ENCODE results near the gene GPATCH4. TPM values are rescaled to one million over a fixed set of nuclear protein-coding genes. Genes with fewer than 3 reads are reported as not detected.

GPATCH4 gene
- total and polyA plus RNA-seq, 10 of the 15 experiments (the other 5 are each of a cell fraction or from before 2014, with no cell fraction given) = 35.5 to 111 (median 73.9) TPM

- H3K27me3 ChIP-seq (replicated peaks in 1 of 2; ENCODE audit: control insufficient read depth in 2 of 2, insufficient read depth in 2 of 2, low read length in 1 of 2) = no peaks in the 10 kb centered on the region; a peak in 1 of 4 replicates
- peak within 1 kb of the TSS; percentile 73 for H3K4me3 ChIP-seq
- H3K79me2 ChIP-seq (ENCODE audit: control insufficient read depth, insufficient read depth, low read length) = no peaks in the 10 kb centered on the region
- WGBS (ENCODE audit: insufficient coverage, insufficient replicate concordance, low lambda C conversion rate, missing lambda C conversion rate) = 3% methylated on average over 38 of the region's 38 CpGs
- 0 out of 2 replicates have a peak, but pooled peaks cover 3% of the 10 kb centered on the region for H3K4me1 ChIP-seq (ENCODE audit: control insufficient read depth, insufficient read depth, low read length)
- RAD21 ChIA-PET (ENCODE audit: unreplicated experiment) = interaction anchor here (1.0 to 1.9 kb wide), 5 partner anchors 10 to 120 kb away, joined by 3 to 5 read pairs (median 4); no protein-coding TSS in a partner anchor
- BruUV-seq (replicated peaks) = TSS peak; percentile 80
- H3K9ac ChIP-seq (ENCODE audit: control insufficient read depth, insufficient read depth, low read length) = peak within 1 kb of the TSS; percentile 64
- ATAC-seq = peak; percentile 99
- CTCF ChIA-PET = interaction anchor here (0.6 to 2.7 kb wide), 16 partner anchors 9 to 1208 kb away, joined by 3 to 16 read pairs (median 3); partner anchors contain the start of genes GPATCH4 and HAPLN2
- H3K36me3 ChIP-seq (ENCODE audit: control insufficient read depth in 2 of 2, insufficient read depth in 2 of 2, low read length in 1 of 2) = no peaks in the 10 kb centered on the region
- POLR2A ChIA-PET = interaction anchor here (0.8 to 1.3 kb wide), 2 partner anchors 73 to 115 kb away, joined by 4 to 5 read pairs; no protein-coding TSS in a partner anchor
- FAIRE-seq = peak; percentile 66
- H2AFZ ChIP-seq (ENCODE audit: control insufficient read depth, low read depth, low read length) = peak within 1 kb of the TSS; percentile 64
- peak; percentile 15 for DNase-seq (ENCODE audit: low read depth, low spot score)
- no peak within 1 kb of the TSS for H3K27ac ChIP-seq (ENCODE audit: control insufficient read depth, insufficient read depth)
- SMC1A ChIA-PET (ENCODE audit: uncharacterized antibody, unreplicated experiment) = interaction anchor here (0.7 to 2.6 kb wide), 12 partner anchors 13 to 91 kb away, joined by 3 to 8 read pairs (median 3); no protein-coding TSS in a partner anchor
- H3K4me2 ChIP-seq (ENCODE audit: control insufficient read depth, insufficient read depth) = peak within 1 kb of the TSS; percentile 84
- no peaks in the 10 kb centered on the region for H4K20me1 ChIP-seq (ENCODE audit: control insufficient read depth, insufficient read depth)
- intact Hi-C loops (cut with micrococcal nuclease; ENCODE audit: unreplicated experiment) (loop anchor here (2.0 kb wide), 1 partner anchor 115 kb away; no protein-coding TSS in a partner anchor), in situ Hi-C loops (cut with MboI) (no loop called here)
- H3K9me3 ChIP-seq (replicated peaks; ENCODE audit: control insufficient read depth, insufficient read depth, low read length) = no peaks in the 10 kb centered on the region
- TF ChIP-seq EGR1 (IDR thresholded peaks at IDR 0.05; ENCODE audit: borderline replicate concordance in 1 of 2, low read depth in 2 of 2, low read length in 2 of 2) = peak in 1 of 2 experiments; percentile 48; a peak in 1 of 3 replicates
- no peak for TF ChIP-seq YBX1 (IDR thresholded peaks at IDR 0.05)
- no peak for TF ChIP-seq HSF1 (IDR thresholded peaks at IDR 0.05; ENCODE audit: low read depth, low read length)
- TF ChIP-seq ZBTB11 (CRISPR knock-in tag; IDR thresholded peaks at IDR 0.05) = no peak
- TF ChIP-seq BMI1 (IDR thresholded peaks at IDR 0.05; ENCODE audit: borderline replicate concordance) = no peak
- peak; percentile 99 for TF ChIP-seq E2F4 (IDR thresholded peaks at IDR 0.05; ENCODE audit: low read depth, low read length)
- TF ChIP-seq SIN3A (IDR thresholded peaks at IDR 0.05; ENCODE audit: low read depth, low read length) = peak; percentile 99
- TF ChIP-seq JUND (IDR thresholded peaks at IDR 0.05; ENCODE audit: low read depth, low read length) = no peak
- no peak for TF ChIP-seq SMC3 (IDR thresholded peaks at IDR 0.05; ENCODE audit: borderline replicate concordance, low read length)
- peak; percentile 90 for TF ChIP-seq CREB1 (IDR thresholded peaks at IDR 0.05; ENCODE audit: low read depth)
- peak; percentile 90 for TF ChIP-seq HCFC1 (IDR thresholded peaks at IDR 0.05; ENCODE audit: low read length)
- no peak for TF ChIP-seq ESRRA (IDR thresholded peaks at IDR 0.05; ENCODE audit: low read length)
- TF ChIP-seq FOXK2 (IDR thresholded peaks at IDR 0.05) = no peak
- peak; percentile 23; the same call in 1 of the 2 replicates for TF ChIP-seq NR2C1 (IDR thresholded peaks at IDR 0.05)
- peak; percentile 35; the same call in 1 of the 2 replicates for TF ChIP-seq ELK1 (IDR thresholded peaks at IDR 0.05; ENCODE audit: low read depth, low read length)
Measured at GRCh38 chr1:156571919-156572662, 29.2 kb downstream of the GPATCH4 start, which contains the start of gene IQGAP3. Gene IQGAP3 (minus strand): TSS chr1:156572565. CDS start chr1:156572529, 36 bp downstream.
